ENCODE measurements around the gene DLGAP4.

GRCh38 chr20:36461600-36462439 is 155.7 kb downstream of the DLGAP4 start:
- TF ChIP-seq, protein P1, sequence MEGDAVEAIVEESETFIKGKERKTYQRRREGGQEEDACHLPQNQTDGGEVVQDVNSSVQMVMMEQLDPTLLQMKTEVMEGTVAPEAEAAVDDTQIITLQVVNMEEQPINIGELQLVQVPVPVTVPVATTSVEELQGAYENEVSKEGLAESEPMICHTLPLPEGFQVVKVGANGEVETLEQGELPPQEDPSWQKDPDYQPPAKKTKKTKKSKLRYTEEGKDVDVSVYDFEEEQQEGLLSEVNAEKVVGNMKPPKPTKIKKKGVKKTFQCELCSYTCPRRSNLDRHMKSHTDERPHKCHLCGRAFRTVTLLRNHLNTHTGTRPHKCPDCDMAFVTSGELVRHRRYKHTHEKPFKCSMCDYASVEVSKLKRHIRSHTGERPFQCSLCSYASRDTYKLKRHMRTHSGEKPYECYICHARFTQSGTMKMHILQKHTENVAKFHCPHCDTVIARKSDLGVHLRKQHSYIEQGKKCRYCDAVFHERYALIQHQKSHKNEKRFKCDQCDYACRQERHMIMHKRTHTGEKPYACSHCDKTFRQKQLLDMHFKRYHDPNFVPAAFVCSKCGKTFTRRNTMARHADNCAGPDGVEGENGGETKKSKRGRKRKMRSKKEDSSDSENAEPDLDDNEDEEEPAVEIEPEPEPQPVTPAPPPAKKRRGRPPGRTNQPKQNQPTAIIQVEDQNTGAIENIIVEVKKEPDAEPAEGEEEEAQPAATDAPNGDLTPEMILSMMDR (conservative IDR thresholded peaks at IDR 0.05; ENCODE audit: low read depth, low read length), result no peak
- no peak for TF ChIP-seq EZH2 (IDR thresholded peaks at IDR 0.05; ENCODE audit: borderline replicate concordance, low read depth, low read length, poor library complexity, severe bottlenecking)

All from A673 (cell line).